HAP-1 (cell line): ENCODE measurements around the gene NPEPL1.
"Not testable (repeated sequence)": the region's sequence is repeated elsewhere in the genome, so short reads cannot be mapped to it uniquely, and the experiment has no call there.

ENCODE experiments used
- DNase-seq, 2 experiments: peaks; one replicate each; pipeline ENCODE4 v3.0.0-alpha.2; 2016 to 2020; ENCODE audit warnings: low spot score in 2 of 2
- H3K27me3 ChIP-seq: fragments of 250-450 bp; sonication (Bioruptor Pico); 2 replicates; pipeline ENCODE4 v1.5.1; 2020; ENCODE audit warnings: low read depth, mild to moderate bottlenecking, moderate library complexity
- H3K36me3 ChIP-seq: fragments of 250-450 bp; sonication (Bioruptor Pico); replicated peaks from 2 replicates; pipeline ENCODE4 v1.5.1; 2020; ENCODE audit warnings: mild to moderate bottlenecking
- H3K4me1 ChIP-seq: fragments of 250-450 bp; sonication (Bioruptor Pico); 2 replicates; pipeline ENCODE4 v1.5.1; 2020; ENCODE audit warnings: mild to moderate bottlenecking
- H3K4me3 ChIP-seq: fragments of 250-450 bp; sonication (Bioruptor Pico); 2 replicates; pipeline ENCODE4 v1.5.1; 2020; ENCODE audit warnings: mild to moderate bottlenecking, moderate library complexity
- H3K9me3 ChIP-seq: fragments of 250-450 bp; sonication (Bioruptor Pico); 2 replicates; pipeline ENCODE4 v1.5.1; 2020; ENCODE audit warnings: mild to moderate bottlenecking, moderate library complexity
- in situ Hi-C: fragments of 300-500 bp; cut with MboI; formaldehyde crosslinking; loops from 3 replicates; pipeline ENCODE4 v1.14.3; 2020; ENCODE audit warnings: low sequenced_read_pairs, inconsistent platforms, mixed read lengths

The NPEPL1 gene

DNA sequence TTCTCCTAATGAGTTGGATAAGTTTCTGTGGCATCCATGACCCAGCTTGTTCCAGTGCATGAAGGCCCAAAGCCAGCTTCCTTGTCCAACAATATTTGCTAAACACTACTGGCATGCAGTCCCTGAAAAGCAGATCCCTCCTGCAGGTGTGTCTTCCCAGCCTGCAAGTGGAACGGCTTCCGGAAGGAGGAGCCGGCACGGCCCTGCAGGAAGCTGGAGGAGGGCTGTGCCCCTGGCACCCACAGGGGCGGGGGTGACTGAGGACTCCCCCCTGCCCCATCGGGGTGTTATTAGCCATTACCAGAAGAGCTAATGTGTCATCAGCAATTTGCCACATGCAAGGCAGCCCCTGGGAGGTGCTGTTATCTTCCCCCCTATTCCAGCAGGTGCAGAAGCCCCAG, 27.4 kb downstream of the NPEPL1 start:
- H3K27me3 ChIP-seq, result no peaks in the 10 kb centered on the region
- H3K36me3 ChIP-seq, result no peaks in the 10 kb centered on the region
- in situ Hi-C loops, result no loop called here
- H3K4me1 ChIP-seq, result peaks cover 10% of the 10 kb centered on the region
- H3K4me3 ChIP-seq, result no peak overlapping the region
- H3K9me3 ChIP-seq, result no peaks in the 10 kb centered on the region
- no peak for DNase-seq

DNA sequence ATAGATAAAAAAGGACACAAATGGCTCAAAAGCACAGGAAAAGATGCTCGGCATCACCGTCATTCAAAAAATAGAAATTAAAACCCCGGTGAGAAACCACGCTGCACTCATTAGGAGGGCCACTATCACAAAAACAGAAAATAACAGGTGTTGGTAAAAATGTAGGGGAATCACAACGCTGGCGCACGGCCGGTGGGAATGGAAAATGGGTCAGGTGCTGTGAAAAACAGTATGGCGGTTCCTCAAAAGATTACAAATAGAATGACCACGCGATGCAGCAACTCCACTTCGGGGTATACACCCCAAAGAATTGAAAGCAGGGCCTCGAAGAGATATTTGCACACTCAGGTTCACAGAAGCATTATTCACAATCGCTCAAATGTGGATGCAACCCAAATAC, 28.3 kb downstream of the NPEPL1 start:
- H3K36me3 ChIP-seq, result no peaks in the 10 kb centered on the region
- in situ Hi-C loops, result no loop called here

DNA sequence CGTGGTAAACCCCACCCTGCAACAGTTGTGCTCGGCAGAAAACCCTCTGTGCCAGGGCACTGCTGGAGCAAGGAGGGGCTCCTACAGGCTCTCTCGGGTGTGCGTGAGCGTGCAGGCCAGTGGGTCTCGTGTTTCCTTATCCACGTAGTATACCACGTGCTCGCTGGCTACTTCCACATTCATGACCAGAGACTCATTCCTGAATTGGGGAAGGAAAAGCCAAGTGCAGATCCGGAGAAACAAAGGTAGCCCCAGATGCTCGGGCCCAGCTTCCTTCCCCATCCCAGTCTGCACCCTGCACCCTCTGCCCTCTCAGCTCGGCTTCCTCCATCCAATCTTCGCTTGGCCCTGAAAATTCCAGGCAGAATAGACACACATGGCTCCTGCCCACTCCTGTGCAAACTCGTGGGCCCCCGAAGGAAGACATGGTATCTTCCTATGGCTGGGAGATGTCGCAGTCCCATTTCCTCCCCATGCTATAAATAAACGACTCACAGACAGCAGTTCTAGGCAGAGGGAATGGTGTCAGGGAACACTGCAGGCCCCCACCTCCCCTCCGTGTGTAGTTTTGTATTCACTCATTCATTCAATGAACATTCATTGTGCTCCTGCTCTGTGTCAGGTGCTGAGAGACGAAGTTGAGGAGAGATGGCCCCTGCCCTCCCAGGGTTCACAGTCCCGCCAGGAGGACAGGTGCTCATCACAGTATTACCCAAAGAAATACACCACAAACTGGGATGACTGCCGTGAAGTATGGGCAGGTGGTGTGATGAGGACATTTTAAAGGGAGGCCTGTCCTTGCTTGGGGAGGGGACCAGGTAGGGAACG, 29.6 kb downstream of the NPEPL1 start:
- Histone ChIP-seq H3K4me3 (no peak overlapping the region), H3K36me3 (no peaks in the 10 kb centered on the region), H3K4me1 (peaks cover 10% of the 10 kb centered on the region), H3K27me3 (no peaks in the 10 kb centered on the region), H3K9me3 (no peaks in the 10 kb centered on the region)
- in situ Hi-C loops, result no loop called here
- DNase-seq, result no peak

More for the DNA sequence above, 28.3 kb downstream of the NPEPL1 start:
- DNase-seq, result no peak
- Histone ChIP-seq H3K4me3 (no peak overlapping the region), H3K4me1 (peaks cover 10% of the 10 kb centered on the region), H3K27me3 (no peaks in the 10 kb centered on the region), H3K9me3 (no peaks in the 10 kb centered on the region)

DNA sequence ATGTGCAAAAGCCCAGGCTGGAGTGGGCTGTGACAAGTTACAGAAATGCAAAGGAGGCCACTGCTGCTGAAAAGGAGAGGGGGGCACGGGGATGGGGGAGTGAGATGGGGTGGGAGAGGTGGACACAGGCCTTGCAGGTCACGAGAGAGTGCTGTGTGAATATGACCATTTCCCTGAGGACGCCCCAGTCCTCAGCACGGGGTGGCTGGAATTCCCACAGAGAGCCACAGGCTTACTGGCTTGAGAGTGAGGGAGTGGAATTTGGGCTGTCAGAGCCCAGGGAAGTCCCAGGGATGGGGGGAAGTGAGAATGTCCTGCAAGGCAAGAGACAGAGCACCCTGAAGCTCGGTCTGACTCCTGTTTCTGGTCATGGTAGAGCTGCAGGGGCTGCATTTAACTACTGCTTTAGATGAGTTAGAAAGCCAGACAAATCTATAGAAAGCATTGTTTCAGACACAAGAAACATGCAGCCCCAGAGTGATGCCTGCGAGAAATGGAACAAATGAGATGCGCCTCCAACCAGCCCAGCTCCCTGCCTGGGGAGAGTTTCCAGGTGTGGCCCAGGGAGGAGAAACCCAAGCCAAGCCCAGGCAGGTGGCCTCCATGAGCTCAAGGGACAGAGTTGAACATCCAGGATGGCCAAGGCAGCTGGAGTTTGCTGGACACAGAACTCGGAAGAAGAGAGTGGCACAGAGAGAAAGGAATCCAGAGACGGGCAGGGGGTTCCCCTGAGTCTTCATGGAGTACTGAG, 30.5 kb downstream of the NPEPL1 start:
- Histone ChIP-seq H3K9me3 (no peaks in the 10 kb centered on the region), H3K4me1 (peaks cover 10% of the 10 kb centered on the region), H3K27me3 (no peaks in the 10 kb centered on the region), H3K36me3 (no peaks in the 10 kb centered on the region), H3K4me3 (no peak overlapping the region)
- in situ Hi-C loops, result no loop called here
- DNase-seq, result no peak

DNA sequence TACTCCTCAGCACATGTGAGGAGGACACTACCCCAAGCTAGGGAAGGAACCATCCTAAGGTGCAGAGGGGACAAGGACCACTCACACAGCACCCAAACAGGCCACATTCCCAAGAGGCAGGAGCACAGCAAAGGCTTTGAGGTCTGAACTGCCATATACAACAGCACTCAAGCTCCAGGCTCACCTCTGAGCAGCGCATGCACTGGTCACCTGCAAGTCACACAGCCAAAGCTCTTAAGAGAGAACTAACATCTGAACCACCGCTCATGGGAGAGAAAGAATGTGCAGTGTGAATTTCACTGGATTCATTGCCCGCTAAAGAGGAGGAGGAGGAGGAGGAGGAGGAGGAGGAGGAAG, 31.0 kb downstream of the NPEPL1 start:
- Histone ChIP-seq H3K9me3 (no peaks in the 10 kb centered on the region), H3K36me3 (no peaks in the 10 kb centered on the region), H3K27me3 (no peaks in the 10 kb centered on the region), H3K4me3 (no peak overlapping the region), H3K4me1 (peaks cover 10% of the 10 kb centered on the region)
- in situ Hi-C loops, result no loop called here
- no peak for DNase-seq

DNA sequence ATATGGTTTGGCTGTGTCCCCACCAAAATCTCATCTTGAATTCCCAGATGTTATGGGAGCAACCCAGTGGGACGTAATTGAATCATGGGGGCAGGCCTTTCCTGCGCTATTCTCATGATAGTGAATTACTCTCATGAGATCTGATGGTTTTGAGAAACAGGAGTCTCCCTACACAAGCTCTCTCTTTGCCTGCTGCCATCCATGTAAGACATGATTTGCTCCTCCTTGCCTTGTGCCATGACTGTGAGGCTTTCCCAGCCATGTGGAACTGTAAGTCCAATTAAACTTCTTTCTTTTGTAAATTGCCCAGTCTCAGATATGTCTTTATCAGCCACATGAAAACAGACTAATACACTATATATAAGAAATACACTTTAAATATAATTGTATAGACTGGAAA, 33.6 kb downstream of the NPEPL1 start:
- H3K4me3 ChIP-seq, H3K9me3 ChIP-seq, H3K36me3 ChIP-seq, H3K4me1 ChIP-seq, DNase-seq, in situ Hi-C loops, H3K27me3 ChIP-seq: not testable (repeated sequence)

DNA sequence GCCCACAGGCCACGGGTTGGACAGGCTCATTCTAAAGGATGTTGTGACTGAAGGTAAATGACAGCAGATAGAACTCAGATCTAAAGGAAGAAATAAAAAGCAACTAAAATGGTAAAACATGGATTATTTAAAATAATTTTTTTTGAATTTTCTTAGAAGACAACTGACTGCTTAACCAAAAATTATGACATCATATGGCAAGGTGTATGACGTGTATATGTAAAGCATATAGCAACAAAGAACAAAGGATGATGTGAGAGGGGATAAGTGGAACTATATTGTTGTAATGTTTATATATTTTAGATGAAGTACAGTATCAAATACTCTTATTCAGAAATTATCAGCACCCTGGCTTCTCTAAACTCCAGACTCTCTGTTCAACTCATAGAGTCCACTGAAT, 38.6 kb downstream of the NPEPL1 start:
- Histone ChIP-seq H3K4me1 (no peaks in the 10 kb centered on the region), H3K9me3 (no peaks in the 10 kb centered on the region), H3K27me3 (0 out of 2 replicates have a peak, but pooled peaks cover 2% of the 10 kb centered on the region), H3K36me3 (no peaks in the 10 kb centered on the region), H3K4me3 (no peak overlapping the region)
- no peak for DNase-seq
- in situ Hi-C loops, result no loop called here

DNA sequence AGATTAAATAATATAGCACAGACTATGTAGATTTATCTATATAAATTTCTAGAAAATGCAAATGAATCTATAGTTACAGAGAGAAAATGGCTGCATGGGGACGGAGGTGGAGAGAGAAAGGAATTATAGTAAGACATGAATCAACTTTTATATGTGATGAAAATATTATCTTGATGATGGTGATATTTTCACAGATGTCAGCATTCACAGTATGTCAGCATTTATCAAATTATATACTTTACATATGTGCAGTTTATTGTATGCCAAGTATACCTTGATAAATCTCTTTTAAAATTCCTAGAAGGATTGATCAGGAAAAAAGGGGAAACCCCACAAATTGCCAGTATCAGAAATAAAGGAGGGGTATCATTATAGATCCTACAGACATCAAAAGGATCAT, 44.6 kb downstream of the NPEPL1 start:
- no peak for DNase-seq
- no peaks in the 10 kb centered on the region for H3K9me3 ChIP-seq
- no peaks in the 10 kb centered on the region for H3K4me1 ChIP-seq
- no peak overlapping the region for H3K4me3 ChIP-seq
- H3K27me3 ChIP-seq, result peaks cover 5% of the 10 kb centered on the region; the same call in 1 of the 2 replicates
- in situ Hi-C loops, result no loop called here
- H3K36me3 ChIP-seq, result no peaks in the 10 kb centered on the region

DNA sequence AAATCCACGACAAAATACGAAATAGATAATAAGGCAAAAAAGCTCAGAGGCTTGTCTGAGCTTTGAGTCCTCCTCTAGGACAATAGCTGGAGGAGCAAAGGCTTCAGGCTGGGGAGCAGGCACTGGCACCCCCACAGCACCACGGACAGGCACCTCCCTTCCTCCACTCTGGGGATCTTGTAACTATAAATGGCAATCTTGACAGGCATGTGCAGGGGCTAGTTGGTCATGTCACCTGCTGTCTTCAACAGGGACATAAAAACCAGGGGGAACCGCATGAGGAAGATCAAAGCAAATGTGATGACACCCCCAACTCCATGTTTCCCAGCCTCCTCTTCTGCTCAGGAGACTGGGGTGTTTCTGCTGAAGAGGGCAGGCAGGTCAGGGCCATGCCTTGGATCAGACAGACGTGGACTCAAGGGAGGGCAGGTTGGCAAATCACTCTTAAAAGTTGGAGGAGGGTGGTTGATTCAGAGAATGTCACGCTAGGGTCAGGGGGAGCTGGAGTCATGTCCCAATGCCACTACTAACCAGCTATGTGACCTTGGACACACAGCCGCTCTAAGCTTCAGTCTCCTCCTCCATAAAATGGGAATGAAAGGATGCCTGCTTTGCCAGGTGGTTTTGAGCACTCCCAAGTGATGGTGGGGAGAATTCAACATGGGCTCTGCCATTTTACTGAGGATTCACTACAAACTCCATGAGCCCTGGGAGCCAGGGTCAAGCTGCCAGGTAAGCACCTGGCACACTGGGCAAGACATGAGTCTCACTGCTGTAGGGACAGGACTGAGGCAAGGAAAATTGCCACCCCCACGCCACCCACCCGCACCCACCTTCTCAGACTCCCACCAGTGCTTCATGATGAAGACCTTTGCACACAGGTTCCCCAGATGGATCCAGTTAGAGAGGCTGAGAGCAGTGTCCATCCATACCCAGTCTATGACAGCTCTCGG, 48.0 kb downstream of the NPEPL1 start:
- Histone ChIP-seq H3K9me3 (no peaks in the 10 kb centered on the region), H3K4me1 (no peaks in the 10 kb centered on the region), H3K27me3 (peaks cover 5% of the 10 kb centered on the region; the same call in 1 of the 2 replicates), H3K4me3 (no peak overlapping the region), H3K36me3 (no peaks in the 10 kb centered on the region)
- no peak for DNase-seq
- in situ Hi-C loops, result no loop called here

DNA sequence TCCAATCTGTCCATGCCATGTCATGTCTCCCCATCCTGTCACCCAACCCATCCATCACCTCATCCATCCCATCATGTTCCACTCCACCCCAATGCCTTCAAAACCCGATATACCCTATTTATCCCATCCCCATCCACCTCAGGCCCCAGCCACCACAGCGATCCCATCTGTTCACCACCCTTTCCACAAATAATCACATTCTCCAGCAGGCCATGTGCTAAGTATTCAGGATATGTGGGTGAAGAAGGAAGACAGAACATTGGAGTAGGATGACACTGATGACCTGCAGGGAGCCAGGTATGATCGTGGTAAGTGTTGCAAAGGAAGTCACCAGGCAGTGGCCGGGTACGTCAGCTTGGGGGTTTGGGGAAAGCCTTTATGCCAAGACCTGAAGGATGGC, 48.8 kb downstream of the NPEPL1 start:
- H3K4me3 ChIP-seq, result no peak overlapping the region
- H3K36me3 ChIP-seq, result no peaks in the 10 kb centered on the region
- peaks cover 5% of the 10 kb centered on the region; the same call in 1 of the 2 replicates for H3K27me3 ChIP-seq
- DNase-seq, result no peak
- H3K9me3 ChIP-seq, result no peaks in the 10 kb centered on the region
- in situ Hi-C loops, result no loop called here
- no peaks in the 10 kb centered on the region for H3K4me1 ChIP-seq

DNA sequence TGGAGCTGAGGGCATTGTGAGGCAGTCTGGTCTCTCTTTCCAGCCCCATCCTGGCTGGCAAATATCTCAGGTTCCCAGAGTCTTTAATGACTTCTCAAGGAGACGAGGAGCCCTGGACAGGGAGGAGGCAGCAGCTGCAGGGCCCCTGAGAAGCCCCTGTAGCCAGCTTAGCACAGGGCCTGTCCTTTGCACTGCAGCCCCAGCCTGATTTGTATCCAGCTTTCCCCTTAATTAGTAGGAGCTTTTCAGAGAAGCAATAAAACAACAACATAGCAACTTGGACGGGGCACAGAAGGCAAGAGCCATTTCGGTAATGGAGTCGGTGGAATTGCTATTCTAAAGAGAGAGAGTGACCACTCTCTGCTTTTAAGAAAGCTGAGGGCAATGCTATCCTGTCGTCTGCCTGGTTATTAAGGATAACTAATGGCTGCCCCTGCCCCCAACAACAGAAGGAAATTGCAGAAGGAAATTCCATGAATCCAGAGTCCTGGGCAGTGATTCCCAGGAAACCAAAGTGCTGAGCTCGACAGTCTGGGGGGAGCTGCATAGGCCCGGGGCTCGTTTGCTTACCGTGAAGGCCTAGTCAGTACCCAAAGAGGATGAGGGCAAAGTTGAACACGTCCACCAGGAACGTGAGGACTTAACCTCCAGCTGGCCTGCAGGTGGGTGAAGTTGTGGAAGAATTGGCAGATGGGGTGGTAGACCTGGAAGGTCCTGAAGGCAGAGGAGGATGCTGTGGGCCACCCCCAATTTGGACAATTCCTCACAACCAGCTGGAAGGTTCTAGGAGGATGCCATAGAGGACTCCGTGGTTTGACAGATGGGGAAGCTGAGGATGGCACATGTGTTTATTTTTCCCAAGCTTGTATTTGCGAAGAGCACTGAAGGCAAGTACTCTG, 50.3 kb downstream of the NPEPL1 start:
- DNase-seq, result no peak
- no peaks in the 10 kb centered on the region for H3K4me1 ChIP-seq
- H3K27me3 ChIP-seq, result no peaks in the 10 kb centered on the region
- no peaks in the 10 kb centered on the region for H3K9me3 ChIP-seq
- H3K36me3 ChIP-seq, result no peaks in the 10 kb centered on the region
- in situ Hi-C loops, result no loop called here
- no peak overlapping the region for H3K4me3 ChIP-seq

DNA sequence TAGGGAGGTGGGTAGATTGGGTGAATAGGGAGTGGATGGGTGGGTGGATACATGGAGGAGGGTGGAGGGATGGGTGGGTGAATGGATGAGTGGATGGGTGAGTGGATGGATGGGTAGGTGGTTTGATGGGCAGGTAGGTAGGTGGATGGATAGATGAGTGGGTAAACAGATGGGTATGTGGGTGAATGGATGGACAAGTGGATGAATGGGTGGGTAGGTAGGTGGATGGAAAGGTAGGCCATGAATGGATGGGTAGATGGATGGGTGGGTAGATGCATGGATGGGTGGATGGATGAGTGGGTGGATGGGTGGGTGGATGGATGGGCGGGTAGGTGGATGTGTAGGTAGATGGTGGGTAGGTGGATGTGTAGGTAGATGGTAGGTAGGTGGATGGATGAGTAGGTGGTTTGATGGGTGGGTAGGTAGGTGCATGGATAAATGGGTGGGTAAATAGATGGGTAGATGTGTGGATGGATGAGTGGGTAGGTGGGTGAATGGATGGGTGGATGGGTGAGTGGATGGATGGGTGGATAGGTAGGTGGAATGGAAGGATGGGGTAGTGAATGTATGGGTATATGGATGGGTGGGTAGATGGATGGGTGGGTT, 51.4 kb downstream of the NPEPL1 start:
- DNase-seq, result no peak
- in situ Hi-C loops, result no loop called here
- H3K27me3 ChIP-seq, result no peaks in the 10 kb centered on the region
- H3K36me3 ChIP-seq, result no peaks in the 10 kb centered on the region
- no peak overlapping the region for H3K4me3 ChIP-seq
- no peaks in the 10 kb centered on the region for H3K4me1 ChIP-seq
- H3K9me3 ChIP-seq, result no peaks in the 10 kb centered on the region
